Parathyroid adenoma (tissue), 2 donors: ENCODE data around the gene YDJC.

Source experiments
- H2AFZ ChIP-seq: fragments of 300-600 bp; sonication (generic); one replicate; pipeline ENCODE4 v1.7.0; 2017; ENCODE audit warnings: antibody characterized with exemption, mild to moderate bottlenecking
- H3K27ac ChIP-seq: fragments of 300-600 bp; sonication (generic); one replicate; pipeline ENCODE4 v1.7.0; 2017
- H3K27me3 ChIP-seq: fragments of 300-600 bp; sonication (generic); one replicate; pipeline ENCODE4 v1.7.0; 2017; ENCODE audit warnings: low read length; ENCODE audit not compliant: control insufficient read depth, insufficient read depth
- H3K36me3 ChIP-seq: fragments of 300-600 bp; sonication (generic); one replicate; pipeline ENCODE4 v1.7.0; 2017; ENCODE audit warnings: low read length; ENCODE audit not compliant: control insufficient read depth, insufficient read depth
- H3K4me1 ChIP-seq: fragments of 300-600 bp; sonication (generic); one replicate; pipeline ENCODE4 v1.7.0; 2017; ENCODE audit warnings: control low read depth
- H3K4me2 ChIP-seq: fragments of 300-600 bp; sonication (generic); one replicate; pipeline ENCODE4 v1.7.0; 2017; ENCODE audit warnings: low read length
- H3K4me3 ChIP-seq: fragments of 300-600 bp; sonication (generic); one replicate; pipeline ENCODE4 v1.7.0; 2017; ENCODE audit warnings: low read depth, low read length
- H3K79me2 ChIP-seq: fragments of 300-600 bp; sonication (generic); one replicate; pipeline ENCODE4 v1.7.0; 2017; ENCODE audit warnings: control low read depth
- H3K9ac ChIP-seq: fragments of 300-600 bp; sonication (generic); one replicate; pipeline ENCODE4 v1.7.0; 2017; ENCODE audit warnings: mild to moderate bottlenecking
- H3K9me3 ChIP-seq: fragments of 300-600 bp; sonication (generic); one replicate; pipeline ENCODE4 v1.7.0; 2017; ENCODE audit warnings: low read length; ENCODE audit not compliant: control insufficient read depth
- TF ChIP-seq, protein P1 (sequence below): fragments of 300-600 bp; sonication (generic); IDR thresholded peaks from one replicate; pipeline ENCODE4 v1.7.0; 2017; ENCODE audit warnings: antibody characterized with exemption, mild to moderate bottlenecking
- donor health status: primary hyperparathyroidism.

The YDJC gene

DNA sequence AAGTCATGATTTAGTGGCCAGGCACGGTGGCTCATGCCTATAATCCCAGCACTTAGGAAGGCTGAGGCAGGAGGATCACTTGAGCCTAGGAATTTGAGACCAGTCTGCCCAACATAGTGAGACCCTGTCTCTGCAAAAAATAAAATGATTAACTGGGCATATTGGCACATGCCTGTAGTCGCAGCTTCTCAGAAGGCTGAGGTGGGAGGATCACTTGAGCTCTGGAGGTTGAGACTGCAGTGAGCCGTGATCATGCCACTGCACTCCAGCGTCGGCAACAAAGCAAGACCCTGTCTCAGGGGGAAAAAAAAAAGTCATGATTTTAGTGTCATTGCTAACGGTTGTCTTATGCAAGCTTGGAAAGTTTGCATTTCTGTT is 50.4 kb downstream of the YDJC start:
- H3K27me3 ChIP-seq: no peaks in the 10 kb centered on the region
- no peak overlapping the region for H3K9ac ChIP-seq
- no peak overlapping the region for H3K4me2 ChIP-seq
- H3K79me2 ChIP-seq: peaks cover 51% of the 10 kb centered on the region
- no peak overlapping the region for H3K4me3 ChIP-seq
- H2AFZ ChIP-seq: no peak overlapping the region
- H3K36me3 ChIP-seq: no peaks in the 10 kb centered on the region
- no peak overlapping the region for H3K27ac ChIP-seq
- TF ChIP-seq, protein P1, sequence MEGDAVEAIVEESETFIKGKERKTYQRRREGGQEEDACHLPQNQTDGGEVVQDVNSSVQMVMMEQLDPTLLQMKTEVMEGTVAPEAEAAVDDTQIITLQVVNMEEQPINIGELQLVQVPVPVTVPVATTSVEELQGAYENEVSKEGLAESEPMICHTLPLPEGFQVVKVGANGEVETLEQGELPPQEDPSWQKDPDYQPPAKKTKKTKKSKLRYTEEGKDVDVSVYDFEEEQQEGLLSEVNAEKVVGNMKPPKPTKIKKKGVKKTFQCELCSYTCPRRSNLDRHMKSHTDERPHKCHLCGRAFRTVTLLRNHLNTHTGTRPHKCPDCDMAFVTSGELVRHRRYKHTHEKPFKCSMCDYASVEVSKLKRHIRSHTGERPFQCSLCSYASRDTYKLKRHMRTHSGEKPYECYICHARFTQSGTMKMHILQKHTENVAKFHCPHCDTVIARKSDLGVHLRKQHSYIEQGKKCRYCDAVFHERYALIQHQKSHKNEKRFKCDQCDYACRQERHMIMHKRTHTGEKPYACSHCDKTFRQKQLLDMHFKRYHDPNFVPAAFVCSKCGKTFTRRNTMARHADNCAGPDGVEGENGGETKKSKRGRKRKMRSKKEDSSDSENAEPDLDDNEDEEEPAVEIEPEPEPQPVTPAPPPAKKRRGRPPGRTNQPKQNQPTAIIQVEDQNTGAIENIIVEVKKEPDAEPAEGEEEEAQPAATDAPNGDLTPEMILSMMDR: no peak
- no peaks in the 10 kb centered on the region for H3K9me3 ChIP-seq
- peaks cover 2% of the 10 kb centered on the region for H3K4me1 ChIP-seq
